Endothelial cell of umbilical vein (primary cell): ENCODE measurements around the gene KNCN. TPM values are rescaled to one million over a fixed set of nuclear protein-coding genes. Genes with fewer than 3 reads are reported as not detected.
A peak's percentile ranks its signal among the peaks of the same experiment; 100 is the strongest.

ENCODE experiments used
- BruUV-seq: library from RNA; stranded (reverse); fragments of 400-500 nt; replicated peaks from 2 replicates; lab custom pipeline; 2021; lab: Mats Ljungman, UMichigan
- CTCF ChIA-PET: fragments of 300-600, 350-600 bp; sonication (Branson Sonifier 250); formaldehyde crosslinking; loops from one replicate; lab custom pipeline; 2021; ENCODE audit warnings: antibody characterized with exemption, inconsistent platforms; lab: Charles Lee
- POLR2A ChIA-PET: fragments of 300-600, 350-600 bp; sonication (Branson Sonifier 250); formaldehyde crosslinking; loops from one replicate; lab custom pipeline; 2021; ENCODE audit warnings: antibody characterized with exemption, inconsistent platforms; lab: Charles Lee
- DNase-seq: peaks from one replicate; pipeline ENCODE4 v3.0.0-alpha.2; 2011; ENCODE audit warnings: low read depth, low spot score
- FAIRE-seq: peaks from 2 replicates; lab custom pipeline; 2011; peaks lifted over from hg19 to GRCh38; lab: Jason Lieb, UNC
- H2AFZ ChIP-seq: 2 replicates; pipeline ENCODE4 v1.6.0; 2012; ENCODE audit warnings: low read depth, low read length, control low read depth, inconsistent platforms
- H3K27ac ChIP-seq: 2 replicates; pipeline ENCODE4 v1.5.1; 2011; ENCODE audit warnings: low read depth, mild to moderate bottlenecking, control low read depth, low read length, moderate library complexity; ENCODE audit not compliant: insufficient read depth
- H3K27me3 ChIP-seq, 2 experiments: 2 replicates each; pipeline versions ENCODE4 v1.6.0 to v1.6.1; 2011; ENCODE audit warnings: low read length in 2 of 2, mixed read lengths in 1 of 2; ENCODE audit not compliant: control insufficient read depth in 2 of 2, insufficient read depth in 2 of 2
- H3K36me3 ChIP-seq, 2 experiments: 2 replicates in 1 of 2; 3 replicates in 1 of 2; pipeline ENCODE4 v1.5.1; 2011; ENCODE audit warnings: low read length in 2 of 2, mild to moderate bottlenecking in 1 of 2, moderate library complexity in 1 of 2; ENCODE audit not compliant: control insufficient read depth in 2 of 2, insufficient read depth in 2 of 2; ENCODE audit errors: extremely low read depth in 1 of 2
- H3K4me1 ChIP-seq: 3 replicates; pipeline ENCODE4 v1.5.1; 2011; ENCODE audit warnings: mild to moderate bottlenecking, low read length; ENCODE audit not compliant: control insufficient read depth, insufficient read depth; ENCODE audit errors: extremely low read depth
- H3K4me2 ChIP-seq: 2 replicates; pipeline ENCODE4 v1.6.1; 2011; ENCODE audit warnings: low read length, control low read depth, mixed read lengths; ENCODE audit not compliant: insufficient read depth
- H3K4me3 ChIP-seq, 3 experiments: fragments of 200-600 bp in 1 of 3; sonication (generic), shearing (Covaris generic) in 1 of 3; replicated peaks in 1 of 3; 2 replicates each; pipeline ENCODE4 v1.5.1; 2011 to 2016; ENCODE audit warnings: control low read depth in 3 of 3, low read length in 3 of 3, mild to moderate bottlenecking in 2 of 3, inconsistent platforms in 1 of 3, low read depth in 1 of 3, moderate library complexity in 1 of 3; ENCODE audit not compliant: insufficient read depth in 1 of 3
- H3K79me2 ChIP-seq: 2 replicates; pipeline ENCODE4 v1.6.0; 2012; ENCODE audit warnings: low read length, inconsistent platforms; ENCODE audit not compliant: control insufficient read depth, insufficient read depth
- H3K9ac ChIP-seq: replicated peaks from 2 replicates; pipeline ENCODE3; 2011; ENCODE audit warnings: low read length, control low read depth; ENCODE audit not compliant: insufficient read depth; ENCODE audit errors: extremely low read depth
- H3K9me1 ChIP-seq: replicated peaks from 3 replicates; pipeline ENCODE4 v1.6.0; 2011; ENCODE audit warnings: mild to moderate bottlenecking, low read length; ENCODE audit not compliant: control insufficient read depth, insufficient read depth; ENCODE audit errors: extremely low read depth
- H3K9me3 ChIP-seq: replicated peaks from 2 replicates; pipeline ENCODE4 v1.5.1; 2012; ENCODE audit warnings: low read length, inconsistent platforms; ENCODE audit not compliant: control insufficient read depth, insufficient read depth
- H4K20me1 ChIP-seq: replicated peaks from 2 replicates; pipeline ENCODE3; 2011; ENCODE audit warnings: mild to moderate bottlenecking, low read length; ENCODE audit not compliant: control insufficient read depth, insufficient read depth; ENCODE audit errors: extremely low read depth
- EZH2 ChIP-seq: IDR thresholded peaks from 2 replicates; pipeline ENCODE4 v1.6.1; 2012; ENCODE audit warnings: borderline replicate concordance, low read depth, mild to moderate bottlenecking, moderate library complexity, low read length, inconsistent platforms; ENCODE audit not compliant: severe bottlenecking
- FOS ChIP-seq: IDR thresholded peaks from 2 replicates; pipeline ENCODE4 v1.6.1; 2011; ENCODE audit warnings: mild to moderate bottlenecking, low read length, moderate library complexity, borderline replicate concordance; ENCODE audit not compliant: insufficient read depth
- GATA2 ChIP-seq: IDR thresholded peaks from 2 replicates; pipeline ENCODE4 v1.7.0; 2011; ENCODE audit warnings: low read depth, mild to moderate bottlenecking, moderate library complexity, mixed read lengths, low read length; ENCODE audit not compliant: insufficient read length, insufficient read depth
- JUN ChIP-seq: IDR thresholded peaks from 2 replicates; pipeline ENCODE4 v1.6.1; 2011; ENCODE audit warnings: borderline replicate concordance, low read depth; ENCODE audit not compliant: insufficient read length, insufficient read depth
- MYC ChIP-seq: IDR thresholded peaks from one replicate; pipeline ENCODE4 v1.6.1; 2011; ENCODE audit warnings: mild to moderate bottlenecking, low read depth, low read length
- POLR2A ChIP-seq: IDR thresholded peaks from 2 replicates; pipeline ENCODE4 v1.6.1; 2012; ENCODE audit warnings: low read depth, mild to moderate bottlenecking, control low read depth, low read length
- POLR2AphosphoS5 ChIP-seq: IDR thresholded peaks from 2 replicates; pipeline ENCODE4 v1.6.1; 2012; ENCODE audit warnings: low read depth, mild to moderate bottlenecking, control low read depth, low read length, moderate library complexity; ENCODE audit not compliant: insufficient read depth
- dilution Hi-C: fragments of 300-500 bp; cut with MboI; formaldehyde crosslinking; loops from one replicate; pipeline ENCODE4 v1.15.0; 2019; ENCODE audit warnings: low sequenced_read_pairs; ENCODE audit not compliant: extremely low pct_ligation_motif_present
- intact Hi-C: fragments of 100-400 bp; cut with micrococcal nuclease; formaldehyde crosslinking; loops from one replicate; pipeline ENCODE4 v1.10.0; 2022
- polyA plus RNA-seq, 4 experiments: library from polyadenylated mRNA; depleted of rRNA in 3 of 4; stranded (reverse) in 3 of 4; unstranded in 1 of 4; fragments of >200 nt; gene quantifications; 2 replicates each; pipeline versions ENCODE4 v1.2.1 to v1.2.3, GENCODE V29; 2011 to 2012; ENCODE audit warnings: missing spikeins in 1 of 4
- total RNA-seq: library from RNA; stranded (reverse); gene quantifications from 2 replicates; pipeline ENCODE4 v1.2.3, GENCODE V29; 2021
- TF ChIP-seq, protein P1 (sequence below), 2 donors: IDR thresholded peaks; 1 replicate in 1 of 2; 2 replicates in 1 of 2; pipeline ENCODE4 v1.5.1; 2011; ENCODE audit warnings: low read length in 2 of 2, mild to moderate bottlenecking in 2 of 2, moderate library complexity in 2 of 2, control low read depth in 1 of 2, inconsistent platforms in 1 of 2, low read depth in 1 of 2; ENCODE audit not compliant: insufficient read depth in 1 of 2; ENCODE audit errors: extremely low read depth in 1 of 2
- TF ChIP-seq, protein P2 (sequence below): IDR thresholded peaks from 2 replicates; pipeline ENCODE4 v1.6.1; 2011; ENCODE audit not compliant: insufficient read depth, insufficient read length

KNCN gene
- total and polyA plus RNA-seq, 2 donors (not counting 3 experiments of a cell fraction or from before 2014, with no cell fraction given): not detected

DNA sequence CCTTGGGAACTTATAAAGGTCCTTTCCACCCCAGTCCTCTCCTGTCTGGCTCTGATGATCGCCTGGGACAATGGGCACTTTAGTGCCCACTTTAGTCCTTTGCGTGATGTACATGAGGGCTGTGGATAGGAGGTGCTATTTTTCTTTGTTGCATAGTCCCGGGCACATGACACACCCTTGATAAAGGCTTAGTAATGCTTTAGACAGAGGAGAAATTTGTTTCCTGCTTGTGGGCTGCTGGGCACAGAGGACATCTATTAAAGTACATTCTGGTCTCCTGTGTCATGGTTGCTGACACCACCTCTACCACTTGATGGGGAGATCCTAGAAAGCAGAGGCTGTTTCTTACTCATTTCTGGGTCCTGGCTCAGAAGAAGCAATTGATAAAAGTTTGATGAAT is 5.4 kb upstream of the KNCN start:
- Histone ChIP-seq H4K20me1 (no peaks in the 10 kb centered on the region), H3K27ac (no peak overlapping the region), H3K4me3 (no peak overlapping the region), H3K9me1 (no peaks in the 10 kb centered on the region), H2AFZ (no peak overlapping the region), H3K79me2 (no peaks in the 10 kb centered on the region), H3K4me2 (no peak overlapping the region), H3K9me3 (no peaks in the 10 kb centered on the region), H3K4me1 (no peaks in the 10 kb centered on the region), H3K9ac (no peak overlapping the region), H3K27me3 (peaks cover 0 to 3% of the 10 kb centered on the region in 2 experiments), H3K36me3 (peaks cover 0 to 6% of the 10 kb centered on the region in 2 experiments)
- TF ChIP-seq JUN (no peak), FOS (no peak), MYC (no peak), POLR2AphosphoS5 (no peak), GATA2 (no peak)
- dilution Hi-C loops (no loop called here), intact Hi-C loops (no loop called here)
- POLR2A ChIA-PET: interaction anchor here (0.6 kb wide), 1 partner anchor 150 kb away, joined by 4 read pairs; no protein-coding TSS in a partner anchor
- no TSS peak for BruUV-seq
- FAIRE-seq (no peak), DNase-seq (peak; percentile 14)
- CTCF ChIA-PET: no interaction called here

DNA sequence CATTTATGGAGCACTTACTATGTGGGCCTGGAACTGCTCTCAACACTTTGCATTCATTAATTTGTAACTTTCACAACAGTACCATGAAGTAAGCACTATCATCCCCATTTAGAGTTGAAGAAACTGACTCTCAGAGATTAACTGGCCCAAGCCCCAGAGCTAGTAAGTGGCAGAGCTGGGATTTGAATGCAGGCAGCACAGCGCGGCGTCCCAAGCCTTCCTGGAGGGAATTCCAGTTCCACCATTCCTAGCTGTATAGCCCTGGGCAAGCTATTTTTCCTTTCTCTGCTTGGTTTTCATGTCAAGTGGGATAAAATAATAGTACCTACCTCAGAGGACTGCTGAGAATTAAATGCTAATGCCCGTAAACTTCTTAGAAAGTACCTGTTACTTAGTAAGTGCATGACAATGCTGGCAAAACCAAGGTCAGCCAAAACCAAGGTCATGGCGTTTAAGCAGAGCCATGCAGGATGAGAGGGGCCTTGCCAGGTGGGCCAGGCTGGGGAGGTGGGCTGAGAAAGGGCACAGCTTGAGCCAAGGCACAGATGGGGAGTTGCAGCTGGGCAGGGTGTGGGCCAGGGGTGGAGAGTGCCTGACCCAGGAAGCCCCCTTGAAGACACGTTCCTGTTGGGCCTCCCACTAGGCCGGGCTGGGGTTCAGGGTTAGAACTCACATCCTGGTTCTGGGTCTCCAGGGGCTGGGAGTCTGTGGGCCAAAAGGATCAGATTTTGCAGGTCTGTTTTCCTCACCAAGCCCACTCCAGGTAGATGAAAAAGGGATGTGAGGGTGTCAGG is 4.6 kb upstream of the KNCN start:
- Histone ChIP-seq H3K27ac (no peak overlapping the region), H3K36me3 (peaks cover 0 to 5% of the 10 kb centered on the region in 2 experiments), H2AFZ (no peak overlapping the region), H3K4me3 (no peak overlapping the region), H3K27me3 (peaks cover 2 to 3% of the 10 kb centered on the region in 2 experiments), H3K79me2 (no peaks in the 10 kb centered on the region), H3K9ac (no peak overlapping the region), H4K20me1 (no peaks in the 10 kb centered on the region), H3K9me3 (no peaks in the 10 kb centered on the region), H3K9me1 (no peaks in the 10 kb centered on the region), H3K4me2 (no peak overlapping the region), H3K4me1 (no peaks in the 10 kb centered on the region)
- dilution Hi-C loops: no loop called here
- CTCF ChIA-PET: interaction anchor here (1.3 kb wide), 1 partner anchor 109 kb away, joined by 4 read pairs; no protein-coding TSS in a partner anchor
- no peak for DNase-seq
- POLR2A ChIA-PET: no interaction called here
- BruUV-seq: no TSS peak
- FAIRE-seq: no peak
- intact Hi-C loops: no loop called here
- TF ChIP-seq, protein P1, sequence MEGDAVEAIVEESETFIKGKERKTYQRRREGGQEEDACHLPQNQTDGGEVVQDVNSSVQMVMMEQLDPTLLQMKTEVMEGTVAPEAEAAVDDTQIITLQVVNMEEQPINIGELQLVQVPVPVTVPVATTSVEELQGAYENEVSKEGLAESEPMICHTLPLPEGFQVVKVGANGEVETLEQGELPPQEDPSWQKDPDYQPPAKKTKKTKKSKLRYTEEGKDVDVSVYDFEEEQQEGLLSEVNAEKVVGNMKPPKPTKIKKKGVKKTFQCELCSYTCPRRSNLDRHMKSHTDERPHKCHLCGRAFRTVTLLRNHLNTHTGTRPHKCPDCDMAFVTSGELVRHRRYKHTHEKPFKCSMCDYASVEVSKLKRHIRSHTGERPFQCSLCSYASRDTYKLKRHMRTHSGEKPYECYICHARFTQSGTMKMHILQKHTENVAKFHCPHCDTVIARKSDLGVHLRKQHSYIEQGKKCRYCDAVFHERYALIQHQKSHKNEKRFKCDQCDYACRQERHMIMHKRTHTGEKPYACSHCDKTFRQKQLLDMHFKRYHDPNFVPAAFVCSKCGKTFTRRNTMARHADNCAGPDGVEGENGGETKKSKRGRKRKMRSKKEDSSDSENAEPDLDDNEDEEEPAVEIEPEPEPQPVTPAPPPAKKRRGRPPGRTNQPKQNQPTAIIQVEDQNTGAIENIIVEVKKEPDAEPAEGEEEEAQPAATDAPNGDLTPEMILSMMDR (IDR thresholded peaks at IDR 0.05; ENCODE audit: extremely low read depth in 1 of 2, insufficient read depth in 1 of 2, low read depth in 1 of 2, low read length in 2 of 2): no peak
- TF ChIP-seq POLR2AphosphoS5 (no peak), GATA2 (no peak), MYC (no peak), FOS (no peak), EZH2 (no peak), JUN (no peak), POLR2A (no peak)
- TF ChIP-seq, protein P2, sequence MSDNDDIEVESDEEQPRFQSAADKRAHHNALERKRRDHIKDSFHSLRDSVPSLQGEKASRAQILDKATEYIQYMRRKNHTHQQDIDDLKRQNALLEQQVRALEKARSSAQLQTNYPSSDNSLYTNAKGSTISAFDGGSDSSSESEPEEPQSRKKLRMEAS: no peak
